Mammary epithelial cell (primary cell): ENCODE data around the gene COG5.

ENCODE experiments used
- EZH2 ChIP-seq: IDR thresholded peaks from 2 replicates; pipeline ENCODE4 v1.6.1; 2012; ENCODE audit warnings: low read length, inconsistent platforms, borderline replicate concordance
- TF ChIP-seq, protein P1 (sequence below), 2 donors: IDR thresholded peaks in 1 of 2; conservative IDR thresholded peaks in 1 of 2; 2 replicates each; pipeline ENCODE4 v1.5.1; 2011 to 2012; ENCODE audit warnings: inconsistent platforms in 2 of 2, low read length in 2 of 2, mild to moderate bottlenecking in 2 of 2, control low read depth in 1 of 2, low read depth in 1 of 2; ENCODE audit not compliant: insufficient read depth in 1 of 2; ENCODE audit errors: extremely low read depth in 1 of 2

DNA sequence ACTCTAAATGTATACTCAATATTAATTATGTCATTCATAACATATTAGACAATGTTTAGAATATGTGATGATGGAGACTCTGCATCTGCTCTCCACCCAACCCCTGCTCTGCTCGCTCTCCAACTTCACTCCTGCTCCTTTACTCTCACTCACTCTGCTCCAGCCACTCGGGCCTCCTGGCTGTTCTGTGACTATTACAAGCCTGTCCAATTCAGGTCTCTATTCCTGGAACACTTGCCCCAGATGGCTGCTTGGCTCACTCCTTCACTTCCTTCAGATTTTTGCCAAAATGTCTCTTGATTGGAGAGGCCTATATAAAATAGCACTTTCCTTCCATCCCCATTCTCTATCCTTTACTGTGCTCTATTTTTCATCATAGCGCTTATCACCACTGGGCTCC is 310.1 kb downstream of the COG5 start:
- no peak for TF ChIP-seq EZH2
- TF ChIP-seq, protein P1, sequence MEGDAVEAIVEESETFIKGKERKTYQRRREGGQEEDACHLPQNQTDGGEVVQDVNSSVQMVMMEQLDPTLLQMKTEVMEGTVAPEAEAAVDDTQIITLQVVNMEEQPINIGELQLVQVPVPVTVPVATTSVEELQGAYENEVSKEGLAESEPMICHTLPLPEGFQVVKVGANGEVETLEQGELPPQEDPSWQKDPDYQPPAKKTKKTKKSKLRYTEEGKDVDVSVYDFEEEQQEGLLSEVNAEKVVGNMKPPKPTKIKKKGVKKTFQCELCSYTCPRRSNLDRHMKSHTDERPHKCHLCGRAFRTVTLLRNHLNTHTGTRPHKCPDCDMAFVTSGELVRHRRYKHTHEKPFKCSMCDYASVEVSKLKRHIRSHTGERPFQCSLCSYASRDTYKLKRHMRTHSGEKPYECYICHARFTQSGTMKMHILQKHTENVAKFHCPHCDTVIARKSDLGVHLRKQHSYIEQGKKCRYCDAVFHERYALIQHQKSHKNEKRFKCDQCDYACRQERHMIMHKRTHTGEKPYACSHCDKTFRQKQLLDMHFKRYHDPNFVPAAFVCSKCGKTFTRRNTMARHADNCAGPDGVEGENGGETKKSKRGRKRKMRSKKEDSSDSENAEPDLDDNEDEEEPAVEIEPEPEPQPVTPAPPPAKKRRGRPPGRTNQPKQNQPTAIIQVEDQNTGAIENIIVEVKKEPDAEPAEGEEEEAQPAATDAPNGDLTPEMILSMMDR (conservative IDR thresholded peaks at IDR 0.05 in 1 of 2, IDR thresholded peaks at IDR 0.05 in 1 of 2; ENCODE audit: extremely low read depth in 1 of 2, insufficient read depth in 1 of 2, low read depth in 1 of 2, low read length in 2 of 2) = no peak
